HG03354 (cell line): Measurements from ENCODE around the gene PDE6B.
A peak's percentile ranks its signal among the peaks of the same experiment; 100 is the strongest.
"Not testable (repeated sequence)": the region's sequence is repeated elsewhere in the genome, so short reads cannot be mapped to it uniquely, and the experiment has no call there.

Experiments used
- ATAC-seq: cut with Tn5 transposase; IDR thresholded peaks from one replicate; pipeline ENCODE4 v1.9.1; 2021; ENCODE audit warnings: mild to moderate bottlenecking; ENCODE audit not compliant: unreplicated experiment, poor library complexity, severe bottlenecking

PDE6B gene

DNA sequence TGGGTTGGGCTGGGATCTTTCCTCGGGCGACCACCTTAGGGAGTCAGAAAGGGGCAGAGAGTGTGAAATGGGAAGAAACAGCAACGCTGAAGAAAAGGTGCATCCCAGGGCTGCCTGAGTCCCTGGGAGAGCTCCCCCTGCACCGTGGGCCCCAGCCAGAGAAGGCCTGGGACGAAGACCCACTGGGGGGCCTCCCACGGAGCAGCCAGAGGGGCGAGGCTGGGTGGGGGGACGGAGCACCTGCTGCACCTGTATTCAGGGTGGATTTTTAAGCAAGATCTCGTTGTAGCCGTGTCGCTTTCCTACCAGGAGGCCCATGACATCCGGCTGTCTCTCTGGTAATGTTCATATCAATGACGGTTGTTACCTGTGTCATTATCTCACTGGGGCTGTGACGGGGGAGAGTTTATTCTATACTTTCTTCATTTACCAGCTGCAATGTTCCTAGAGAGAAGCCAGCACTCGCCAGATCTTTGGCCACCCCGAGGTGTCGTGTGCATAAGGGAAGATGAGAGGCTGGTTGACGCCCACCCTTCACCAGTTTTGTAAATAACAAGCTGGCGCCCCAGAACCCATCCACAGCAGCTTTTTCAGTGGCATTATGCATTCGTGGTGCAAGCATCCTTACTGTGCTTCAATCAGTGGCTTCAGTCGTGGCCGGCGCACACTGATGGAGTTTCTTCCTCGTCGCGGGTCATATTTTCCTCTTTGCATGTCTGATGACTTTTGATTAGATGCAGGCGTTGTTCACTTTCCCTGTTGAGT is 74.6 kb downstream of the PDE6B start:
- no peak for ATAC-seq

DNA sequence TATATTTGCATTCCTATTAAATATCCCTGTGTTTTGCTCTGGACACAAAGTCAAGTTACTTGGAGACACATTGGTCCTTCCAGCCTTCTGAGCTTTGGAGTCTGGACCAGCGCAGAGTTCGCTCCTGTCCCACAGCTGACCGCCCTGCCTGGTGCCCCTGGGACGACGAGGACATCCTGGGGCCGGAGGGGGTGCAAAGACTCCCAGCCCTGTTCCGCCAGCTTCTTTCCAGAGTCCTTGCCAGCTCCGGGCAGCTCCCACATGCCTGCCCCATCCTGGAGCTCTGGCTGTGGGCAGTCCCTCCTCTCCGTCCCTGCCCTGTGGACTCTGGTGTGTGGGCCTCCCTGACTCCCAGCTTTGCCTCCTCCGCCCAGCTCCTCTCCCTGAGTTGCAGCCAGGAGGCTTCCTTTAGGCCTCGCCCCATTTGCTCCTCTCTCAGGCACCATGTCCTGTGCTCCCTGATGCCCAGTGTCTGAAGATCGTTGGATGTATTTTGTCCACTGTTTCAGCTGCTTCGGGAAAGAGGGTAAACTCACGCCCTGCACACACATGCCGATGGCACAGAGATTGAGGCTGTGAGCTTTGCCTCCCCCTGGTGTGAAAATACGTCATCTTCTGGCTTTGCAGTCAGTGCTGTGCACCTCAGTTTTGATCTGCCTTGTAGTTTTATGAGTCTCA is 75.4 kb downstream of the PDE6B start:
- no peak for ATAC-seq

DNA sequence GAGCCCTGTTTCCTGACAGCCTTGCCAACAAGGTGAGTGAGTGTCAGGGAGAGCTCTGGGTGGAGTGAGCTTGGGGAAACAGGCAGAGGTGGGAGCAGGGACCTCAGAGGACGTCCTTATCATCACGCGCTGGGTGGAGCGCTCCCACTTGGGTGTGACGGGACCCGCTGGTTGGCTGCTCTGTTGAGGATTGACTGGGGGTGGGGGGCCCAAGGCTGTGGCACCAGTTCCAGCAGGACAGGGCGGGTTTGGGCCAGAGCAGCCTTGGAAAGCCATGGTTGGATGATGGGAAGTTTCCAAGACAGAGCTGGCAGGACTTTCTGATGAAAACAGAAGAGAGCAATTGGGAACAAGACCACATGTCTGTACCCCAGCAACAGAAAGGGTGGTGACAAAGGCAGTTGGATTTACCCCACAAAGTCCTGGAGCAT is 77.3 kb downstream of the PDE6B start:
- ATAC-seq = no peak

DNA sequence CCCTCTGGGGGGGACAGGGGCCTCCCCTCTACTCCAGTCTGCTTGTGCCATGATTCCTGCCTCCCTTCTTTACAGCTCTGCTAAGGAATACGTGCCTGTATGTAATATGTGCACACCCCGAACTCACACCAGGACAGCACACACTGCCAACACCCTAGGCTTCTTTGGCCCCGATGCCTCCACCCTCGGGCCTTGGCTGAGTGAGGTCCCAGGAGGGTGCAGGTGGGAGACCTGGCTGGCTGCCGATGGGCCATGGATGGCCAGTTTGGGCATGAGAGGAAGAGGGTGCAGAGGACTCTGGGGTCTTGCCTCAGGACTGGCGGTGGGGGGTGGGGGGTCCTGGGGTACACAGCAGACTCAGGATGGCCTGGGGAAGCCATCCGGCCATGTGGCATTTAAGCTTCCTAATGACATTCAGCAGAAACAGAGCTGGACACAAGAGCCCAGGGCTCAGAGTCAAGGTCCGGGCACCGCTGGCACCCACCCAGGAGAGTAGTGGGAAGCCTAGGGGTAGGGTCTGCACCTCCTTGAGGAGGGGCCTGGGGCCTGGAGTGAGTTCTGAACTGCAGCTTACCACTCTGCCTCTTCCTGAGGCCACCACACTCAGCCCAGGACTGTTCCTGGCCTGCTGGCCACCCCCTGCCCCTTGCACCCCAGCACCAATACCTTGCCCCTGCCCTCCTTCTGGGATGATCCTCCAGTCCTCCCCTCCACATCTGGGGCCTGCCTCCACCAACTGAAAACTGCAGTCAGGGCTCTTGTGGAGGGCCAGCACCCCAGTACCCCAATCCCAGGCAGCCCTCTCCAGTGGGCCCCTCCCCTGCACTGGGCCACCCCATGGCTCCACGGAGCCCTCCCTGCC is 78.2 kb downstream of the PDE6B start:
- no peak for ATAC-seq

DNA sequence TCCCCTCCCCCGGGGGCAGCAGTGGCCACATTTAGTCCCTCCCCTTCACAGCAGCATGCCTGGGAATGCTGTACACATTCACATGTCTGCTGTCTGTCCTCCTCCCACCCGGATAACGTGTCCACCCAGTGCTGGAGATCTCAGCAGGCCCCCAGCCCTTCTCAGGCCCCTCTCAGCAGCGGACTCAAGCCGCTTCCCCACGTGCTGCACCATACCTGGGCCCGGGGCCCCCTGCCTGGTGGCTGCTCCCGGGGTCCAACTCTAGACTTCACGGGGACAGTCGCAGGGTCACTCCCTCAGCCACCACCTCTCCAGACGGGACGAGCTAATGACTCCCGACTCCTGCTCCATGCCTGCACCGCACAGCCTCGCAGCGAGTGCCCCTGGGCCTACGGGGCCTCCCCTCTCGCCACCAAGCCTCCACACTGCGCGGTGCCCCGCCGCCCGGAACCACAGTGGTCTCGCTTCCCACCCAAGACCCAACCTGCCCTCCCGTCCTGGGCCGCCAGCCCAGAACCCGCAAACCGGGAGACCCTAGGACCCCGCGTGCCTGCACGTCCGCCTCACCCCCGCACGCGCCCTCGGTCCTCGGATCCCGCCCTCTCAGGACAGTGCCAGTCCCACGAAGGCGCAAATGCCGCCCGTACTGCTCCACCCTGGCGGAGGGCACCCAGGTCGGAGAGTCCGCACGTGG is 79.0 kb downstream of the PDE6B start:
- ATAC-seq = no peak

DNA sequence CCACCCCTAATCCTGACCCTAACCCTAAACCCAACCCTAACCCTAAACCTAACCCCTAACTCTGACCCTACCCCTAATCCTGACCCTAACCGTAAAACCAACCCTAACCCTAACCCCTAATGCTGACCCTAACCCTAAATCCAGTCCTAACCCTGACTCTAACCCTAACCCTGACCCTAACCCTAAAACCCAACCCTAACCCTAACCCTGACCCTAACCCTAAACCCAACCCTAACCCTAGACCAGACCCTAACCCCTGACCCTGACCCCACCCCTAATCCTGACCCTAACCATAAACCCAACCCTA is 79.6 kb downstream of the PDE6B start:
- ATAC-seq = no peak

DNA sequence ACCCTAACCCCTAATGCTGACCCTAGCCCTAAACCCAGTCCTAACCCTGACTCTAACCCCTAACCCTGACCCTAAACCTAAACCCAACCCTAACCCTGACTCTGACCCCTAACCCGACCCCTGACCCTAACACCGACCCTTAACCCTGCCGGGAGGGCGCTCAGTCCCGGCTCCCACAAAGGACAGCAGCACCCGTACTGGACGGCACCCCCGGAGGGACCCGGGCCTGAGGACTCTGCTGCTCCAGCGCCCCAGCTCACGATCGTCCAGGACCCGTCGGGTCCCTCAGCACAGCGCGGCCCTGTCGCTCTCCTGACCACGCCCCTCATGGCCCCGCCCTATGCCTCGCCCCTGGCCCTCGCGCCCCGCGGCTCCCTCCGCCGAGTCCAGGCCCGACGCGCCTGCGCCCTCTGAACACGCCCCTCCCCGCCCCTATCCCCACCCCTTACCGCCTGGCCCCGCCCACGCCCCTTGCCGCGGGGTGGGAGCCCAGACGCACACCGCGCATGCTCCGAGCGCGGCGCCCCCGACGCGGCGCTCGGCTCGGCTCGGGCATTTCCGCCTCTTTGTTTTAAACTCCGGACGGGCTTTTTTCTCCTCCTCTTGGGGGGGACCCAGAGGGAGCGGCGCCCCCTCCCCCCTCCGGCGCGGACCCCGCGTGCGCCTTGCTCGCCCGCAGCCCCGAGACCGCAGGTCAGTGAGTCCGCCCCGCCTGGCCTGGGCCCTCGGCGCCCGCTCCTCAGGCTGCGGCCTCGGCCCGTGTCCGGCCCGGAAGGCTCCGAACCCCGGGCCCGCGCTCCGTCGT is 80.1 kb downstream of the PDE6B start, which contains the start of gene PCGF3:
PCGF3 (plus strand) TSS at position 555 of the 805 bp plus-strand sequence. CDS start 27,849 bp downstream, outside the sequence.
- ATAC-seq = peak; percentile 96

DNA sequence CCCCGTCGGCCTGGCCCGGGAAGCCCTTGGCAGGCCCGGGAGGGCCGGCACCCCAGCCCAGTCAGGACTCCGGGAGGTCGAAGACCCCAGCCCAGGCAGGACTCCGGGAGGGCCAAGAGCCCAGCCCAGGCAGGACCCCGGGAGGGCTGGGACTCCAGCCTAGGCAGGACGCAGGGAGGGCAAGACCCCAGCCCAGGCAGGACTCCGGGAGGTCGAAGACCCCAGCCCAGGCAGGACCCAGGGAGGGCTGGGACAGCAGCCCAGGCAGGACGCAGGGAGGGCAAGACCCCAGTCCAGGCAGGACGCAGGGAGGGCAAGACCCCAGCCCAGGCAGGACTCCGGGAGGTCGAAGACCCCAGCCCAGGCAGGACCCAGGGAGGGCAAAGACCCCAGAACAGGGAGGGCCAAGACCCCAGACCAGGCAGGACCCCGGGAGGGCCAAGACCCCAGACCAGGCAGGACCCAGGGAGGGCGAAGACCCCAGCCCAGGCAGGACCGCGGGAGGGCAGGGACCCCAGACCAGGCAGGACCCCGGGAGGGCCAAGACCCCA is 80.8 kb downstream of the PDE6B start:
- ATAC-seq = not testable (repeated sequence)

DNA sequence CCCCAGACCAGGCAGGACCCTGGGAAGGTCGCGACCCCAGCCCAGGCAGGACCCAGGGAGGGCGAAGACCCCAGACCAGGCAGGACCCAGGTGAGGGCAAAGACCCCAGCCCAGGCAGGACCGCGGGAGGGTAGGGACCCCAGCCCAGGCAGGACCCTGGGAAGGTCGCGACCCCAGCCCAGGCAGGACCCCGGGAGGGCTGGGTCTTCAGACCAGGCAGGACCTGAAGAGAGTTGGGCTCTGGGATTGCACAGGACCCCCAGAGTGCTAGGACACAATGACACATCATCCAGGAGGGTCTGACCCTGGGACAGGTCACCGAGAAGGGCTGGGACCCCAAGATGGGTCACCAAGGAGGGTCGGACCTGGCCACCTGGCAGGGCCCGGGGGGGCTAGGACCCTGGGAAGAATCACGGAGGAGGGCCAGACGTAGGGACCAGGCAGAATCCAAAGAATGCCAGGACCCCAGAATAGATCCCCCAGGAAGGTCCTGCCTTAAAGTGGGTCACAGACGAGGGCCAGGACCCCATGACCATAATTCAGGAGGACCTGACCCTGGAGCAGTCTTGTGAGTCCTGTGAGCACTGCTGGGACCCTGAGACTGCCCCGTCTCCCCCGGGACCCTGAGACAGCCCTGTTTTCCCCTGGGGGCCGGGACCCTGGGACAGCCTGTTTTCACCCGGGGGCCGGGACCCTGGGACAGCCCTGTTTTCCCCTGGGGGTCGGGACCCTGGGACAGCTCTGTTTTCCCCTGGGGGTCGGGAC is 81.6 kb downstream of the PDE6B start:
- no peak for ATAC-seq

DNA sequence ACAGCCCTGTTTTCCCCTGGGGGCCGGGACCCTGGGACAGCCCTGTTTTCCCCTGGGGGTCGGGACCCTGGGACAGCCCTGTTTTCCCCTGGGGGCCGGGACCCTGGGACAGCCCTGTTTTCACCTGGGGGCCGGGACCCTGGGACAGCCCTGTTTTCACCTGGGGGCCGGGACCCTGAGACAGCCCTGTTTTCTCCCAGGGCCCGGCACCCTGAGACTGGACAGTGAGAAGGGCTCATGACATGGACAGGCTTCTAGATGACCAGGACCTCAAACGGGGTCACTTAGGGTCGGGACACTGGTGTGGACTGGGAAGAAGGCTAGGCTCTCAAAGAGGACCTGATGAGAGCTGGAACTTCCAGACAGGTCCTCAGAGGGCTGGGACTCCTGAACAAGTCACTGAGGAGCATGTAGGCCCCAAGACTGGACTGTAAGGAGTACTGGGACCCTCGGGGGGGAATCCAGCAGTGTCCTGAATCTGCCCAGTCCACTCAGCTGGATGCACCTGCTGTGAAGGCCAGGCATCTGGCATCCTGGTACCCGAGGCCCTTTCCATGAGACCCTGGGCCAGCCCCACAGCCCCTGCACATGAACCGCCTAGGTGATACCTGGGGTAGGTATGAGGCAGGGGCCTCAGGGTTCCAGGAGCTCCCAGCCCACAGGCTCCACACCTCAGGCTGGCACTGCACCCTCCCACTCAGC is 82.7 kb downstream of the PDE6B start:
- ATAC-seq = no peak

DNA sequence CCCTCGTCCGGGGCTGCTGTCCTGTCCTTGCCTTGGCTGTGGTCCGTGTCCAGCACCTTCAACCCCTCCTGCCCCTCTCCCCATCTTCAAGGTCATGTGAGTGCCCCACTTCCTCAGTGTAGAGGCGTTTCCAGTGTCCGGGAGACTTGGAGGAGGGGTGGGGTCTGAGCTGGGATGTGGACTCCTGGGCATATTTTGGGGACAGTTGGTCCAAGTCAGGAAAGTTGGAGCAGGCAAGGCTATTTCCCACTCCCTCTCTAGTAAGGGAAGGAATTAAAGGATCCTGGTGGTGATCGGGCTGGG is 83.2 kb downstream of the PDE6B start:
- no peak for ATAC-seq

DNA sequence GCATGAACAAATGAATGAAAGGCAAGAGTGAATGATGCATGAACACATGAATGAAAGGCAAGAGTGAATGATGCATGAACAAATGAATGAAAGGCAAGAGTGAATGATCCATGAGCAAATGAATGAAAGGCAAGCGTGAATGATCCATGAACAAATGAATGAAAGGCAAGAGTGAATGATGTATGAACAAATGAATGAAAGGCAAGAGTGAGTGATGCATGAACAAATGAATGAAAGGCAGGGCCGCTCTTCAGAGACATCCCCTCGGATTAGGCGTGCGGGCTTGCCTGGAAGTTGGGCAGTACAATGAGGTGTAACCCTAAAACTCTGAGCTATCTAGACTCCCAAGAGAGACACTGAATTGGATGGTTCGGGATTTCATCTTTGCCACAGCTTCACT is 84.0 kb downstream of the PDE6B start:
- no peak for ATAC-seq

DNA sequence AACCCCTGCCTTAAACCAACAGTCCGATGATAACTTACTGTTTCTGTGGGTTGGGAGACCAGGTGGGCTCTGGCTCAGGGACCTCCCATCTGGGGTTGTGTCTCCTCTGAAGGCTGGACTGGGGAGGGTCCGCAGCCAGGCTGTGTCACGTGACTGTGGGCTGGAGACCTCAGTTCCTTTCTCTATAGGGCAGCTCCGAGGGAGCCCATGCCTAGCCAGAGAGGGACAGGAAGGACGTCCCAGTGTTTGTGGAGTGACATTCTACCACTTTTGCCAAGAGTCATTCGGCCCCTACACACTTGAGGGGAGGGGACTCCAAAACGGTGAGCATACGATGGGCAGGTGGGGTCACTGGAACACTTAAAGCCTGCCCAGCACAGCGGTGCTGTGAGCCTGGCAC is 84.7 kb downstream of the PDE6B start:
- ATAC-seq = no peak

DNA sequence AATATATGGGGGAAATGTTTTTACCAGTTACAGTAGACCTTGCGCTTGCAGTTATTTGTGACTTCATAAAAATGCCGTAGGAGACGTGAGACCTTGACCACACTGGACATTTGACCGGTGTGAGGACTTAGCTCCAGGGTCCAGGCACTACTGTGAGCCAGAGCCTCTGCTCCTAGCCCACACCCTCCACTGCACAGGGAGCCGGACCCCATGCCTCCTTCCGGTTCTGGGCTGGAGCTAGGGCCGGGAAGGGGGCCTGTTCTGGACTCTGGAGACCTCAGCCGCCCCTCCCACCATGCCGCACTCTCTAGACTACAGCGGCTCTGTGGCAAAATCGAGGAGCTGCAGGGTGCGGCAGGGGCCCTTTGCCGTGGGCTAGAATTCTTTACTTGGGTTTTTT is 85.5 kb downstream of the PDE6B start:
- no peak for ATAC-seq

DNA sequence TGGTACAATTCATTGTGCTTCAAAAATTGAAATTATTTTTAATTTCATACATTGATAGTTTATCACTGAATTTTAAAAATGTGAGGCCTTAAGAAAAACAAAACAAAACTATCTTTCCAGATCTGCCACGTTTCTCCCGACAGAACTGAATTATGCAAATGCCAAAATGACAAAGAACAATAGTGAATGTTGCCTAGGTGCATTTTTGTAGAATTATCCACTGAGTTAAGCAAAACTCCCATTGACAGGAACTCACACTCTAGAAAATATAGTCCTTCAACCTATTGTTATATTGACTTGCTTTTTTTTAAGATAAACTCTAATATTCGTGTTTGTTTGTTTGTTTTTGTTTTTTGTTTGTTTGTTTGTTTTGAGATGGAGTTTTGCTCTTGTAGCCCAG is 86.7 kb downstream of the PDE6B start:
- ATAC-seq = no peak

DNA sequence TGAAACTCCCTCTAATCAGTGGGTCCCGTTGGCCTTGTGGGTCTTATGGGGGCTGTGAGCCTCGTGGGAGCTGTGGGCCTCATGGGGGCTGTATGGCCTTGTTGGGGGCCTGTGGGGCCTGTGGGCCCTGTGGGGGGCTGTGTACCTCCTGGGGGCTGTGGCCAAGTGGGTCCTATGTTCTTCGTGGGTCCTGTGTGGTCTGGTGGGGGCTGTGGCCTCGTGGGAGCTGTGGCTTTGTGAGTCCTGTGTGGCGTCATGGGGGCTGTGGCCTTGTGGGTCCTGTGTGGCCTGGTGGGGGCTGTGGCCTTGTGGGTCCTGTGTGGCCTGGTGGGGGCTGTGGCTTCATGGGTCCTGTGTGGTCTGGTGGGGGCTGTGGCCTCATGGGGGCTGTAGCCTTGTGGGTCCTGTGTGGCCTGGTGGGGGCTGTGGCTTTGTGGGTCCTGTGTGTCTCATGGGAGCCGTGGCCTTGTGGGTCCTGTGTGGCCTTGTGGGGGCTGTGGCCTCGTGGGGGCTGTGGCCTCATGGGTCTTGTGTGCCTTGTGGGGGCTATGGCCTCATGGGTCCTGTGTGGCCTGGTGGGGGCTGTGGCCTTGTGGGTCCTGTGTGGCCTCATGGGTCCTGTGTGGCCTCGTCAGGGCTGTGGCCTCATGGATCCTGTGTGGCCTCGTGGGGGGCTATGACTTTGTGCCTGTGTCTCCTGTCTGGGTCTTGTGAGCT is 87.7 kb downstream of the PDE6B start:
- ATAC-seq = no peak

DNA sequence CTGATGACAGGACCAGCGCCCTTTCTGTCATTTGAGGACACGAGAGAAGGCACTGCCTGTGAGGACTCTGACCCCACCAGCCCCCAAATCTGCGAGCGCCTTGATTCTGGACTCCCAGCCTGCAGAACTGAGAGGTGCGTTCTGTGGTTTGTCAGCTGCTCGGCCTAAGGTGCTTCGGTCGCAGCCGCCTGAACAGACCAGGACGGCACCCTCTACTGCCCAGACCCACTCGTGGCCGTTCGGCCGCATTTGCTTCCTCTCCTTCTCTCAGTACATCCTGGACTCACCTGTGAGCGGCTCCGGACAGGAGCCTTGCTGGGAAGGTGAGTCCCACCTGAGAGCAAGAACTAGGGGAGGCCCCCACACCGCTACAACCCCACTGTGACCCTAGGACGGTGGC is 88.7 kb downstream of the PDE6B start:
- no peak for ATAC-seq
